Dendritic cell treated with granulocyte-macrophage colony-stimulating factor and Interleukin-4, amounts not matched to agents 40 ng/mL and 50 ng/mL, for 4 days (primary cell): ENCODE data around the gene CHN1.
A peak's percentile ranks its signal among the peaks of the same experiment; 100 is the strongest.

Experiments
- H3K27ac Mint-ChIP-seq: one replicate; pipeline ENCODE4 v1.8.0; 2022; ENCODE audit warnings: mild to moderate bottlenecking, mixed read lengths
- H3K27me3 Mint-ChIP-seq: one replicate; pipeline ENCODE4 v1.8.0; 2022; ENCODE audit warnings: mild to moderate bottlenecking, mixed read lengths
- H3K36me3 Mint-ChIP-seq: one replicate; pipeline ENCODE4 v1.8.0; 2022; ENCODE audit warnings: low read depth, mixed read lengths
- H3K4me1 Mint-ChIP-seq: one replicate; pipeline ENCODE4 v1.8.0; 2022; ENCODE audit warnings: low read depth, mixed read lengths
- H3K4me3 Mint-ChIP-seq: one replicate; pipeline ENCODE4 v1.8.0; 2022; ENCODE audit warnings: mild to moderate bottlenecking, moderate library complexity, mixed read lengths
- H3K9me3 Mint-ChIP-seq: one replicate; pipeline ENCODE4 v1.8.0; 2022; ENCODE audit warnings: mixed read lengths
- intact Hi-C: fragments of 100-400 bp; cut with micrococcal nuclease; formaldehyde crosslinking; loops from one replicate; pipeline ENCODE4 v1.15.0; 2022

CHN1 gene

DNA sequence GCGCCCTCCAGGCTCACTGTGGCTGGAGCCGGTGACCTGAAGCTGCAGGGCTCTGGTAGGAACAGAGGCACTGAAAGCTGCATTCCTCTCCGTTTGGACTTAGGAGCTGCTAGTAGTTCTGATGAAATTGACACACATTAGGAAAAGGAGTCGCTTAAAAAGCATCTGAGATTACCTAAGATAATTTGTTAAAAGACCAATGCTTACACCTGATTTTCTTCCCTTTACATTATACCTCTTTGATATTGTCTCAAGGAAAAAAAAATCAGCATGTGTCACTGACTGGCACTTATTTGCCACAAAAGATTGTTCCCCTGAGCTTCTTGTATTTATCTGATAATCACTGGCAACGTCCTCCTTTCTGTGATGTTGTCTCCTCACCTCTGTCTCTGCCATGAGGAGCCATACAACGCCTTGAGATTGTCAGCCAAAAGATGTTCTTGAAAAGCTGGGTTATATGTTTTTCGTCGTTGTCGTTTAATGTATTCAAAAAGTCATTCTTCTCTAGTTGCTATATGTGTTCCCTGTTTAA lies 618 bp upstream of the CHN1 start:
- peak overlapping the region; percentile 60 for H3K4me3 Mint-ChIP-seq
- intact Hi-C loops, result no loop called here
- no peaks in the 10 kb centered on the region for H3K4me1 Mint-ChIP-seq
- no peaks in the 10 kb centered on the region for H3K36me3 Mint-ChIP-seq
- peaks cover 69% of the 10 kb centered on the region for H3K27me3 Mint-ChIP-seq
- H3K9me3 Mint-ChIP-seq, result no peaks in the 10 kb centered on the region
- no peak overlapping the region for H3K27ac Mint-ChIP-seq

DNA sequence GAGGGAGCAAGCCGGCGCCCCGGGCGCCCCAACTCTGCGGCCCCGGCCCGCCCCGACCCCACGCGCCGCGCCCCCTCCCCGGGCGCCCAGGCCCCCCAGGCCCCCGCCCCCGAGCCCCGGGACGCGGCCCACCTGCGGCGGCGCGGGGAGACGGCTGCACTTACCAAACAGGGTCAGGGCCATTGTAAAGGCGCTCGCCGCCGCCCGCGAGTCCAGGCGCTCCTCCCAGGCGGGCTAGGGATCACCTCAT lies 526 bp downstream of the CHN1 start:
- no peaks in the 10 kb centered on the region for H3K4me1 Mint-ChIP-seq
- no peak overlapping the region for H3K27ac Mint-ChIP-seq
- H3K4me3 Mint-ChIP-seq, result peak overlapping the region; percentile 60
- no peaks in the 10 kb centered on the region for H3K9me3 Mint-ChIP-seq
- H3K27me3 Mint-ChIP-seq, result peaks cover 69% of the 10 kb centered on the region
- H3K36me3 Mint-ChIP-seq, result no peaks in the 10 kb centered on the region
- intact Hi-C loops, result no loop called here

DNA sequence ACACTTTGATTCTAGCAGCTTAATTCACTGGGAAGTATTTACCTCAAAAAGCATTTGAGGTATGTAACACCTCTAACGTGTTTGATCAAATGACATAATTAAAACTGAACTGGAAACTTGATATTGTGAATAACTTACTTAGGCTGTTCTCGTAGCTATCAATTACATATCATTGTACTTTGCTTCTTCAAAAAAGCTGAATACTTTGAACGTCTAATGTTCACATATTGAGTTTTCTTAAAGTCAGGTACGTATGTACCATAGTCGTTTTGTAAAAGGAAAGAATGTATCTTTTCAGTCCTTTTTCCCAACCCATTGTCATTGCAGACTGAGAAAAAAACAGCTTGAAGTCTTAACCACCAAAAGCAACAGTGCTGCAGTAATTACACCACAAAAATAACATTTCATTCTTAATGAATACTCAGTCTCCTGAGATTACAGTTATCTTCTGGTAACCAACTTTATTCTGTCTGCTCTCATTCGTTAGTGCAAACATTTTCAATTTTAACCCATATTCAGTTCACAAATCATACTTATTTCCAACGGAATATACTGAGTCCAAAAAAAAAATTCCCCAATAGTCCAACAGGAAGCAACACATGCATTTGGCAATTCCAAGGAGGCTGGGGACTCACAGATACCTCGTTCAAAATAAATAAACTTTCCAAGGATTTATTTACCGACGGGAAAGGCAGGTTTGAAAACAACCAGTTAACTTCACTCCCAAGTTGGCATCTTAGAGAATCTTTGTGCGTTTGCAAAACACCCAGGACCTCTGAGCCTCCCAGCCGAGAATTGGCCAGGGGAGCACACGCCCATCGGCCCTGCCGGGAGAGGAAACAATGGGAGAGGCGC lies 1.1 kb downstream of the CHN1 start:
- peak overlapping the region; percentile 30 for H3K4me3 Mint-ChIP-seq
- H3K36me3 Mint-ChIP-seq, result no peaks in the 10 kb centered on the region
- H3K9me3 Mint-ChIP-seq, result no peaks in the 10 kb centered on the region
- no peak overlapping the region for H3K27ac Mint-ChIP-seq
- intact Hi-C loops, result no loop called here
- H3K4me1 Mint-ChIP-seq, result no peaks in the 10 kb centered on the region
- H3K27me3 Mint-ChIP-seq, result peaks cover 65% of the 10 kb centered on the region

GRCh38 chr2:175002547-175003274 lies 2.5 kb downstream of the CHN1 start:
- Mint-ChIP-seq H3K9me3 (no peaks in the 10 kb centered on the region), H3K27ac (no peak overlapping the region), H3K4me3 (no peak overlapping the region), H3K4me1 (peaks cover 5% of the 10 kb centered on the region), H3K36me3 (no peaks in the 10 kb centered on the region), H3K27me3 (peaks cover 59% of the 10 kb centered on the region)
- intact Hi-C loops, result no loop called here

- H3K4me1 Mint-ChIP-seq, result peaks cover 13% of the 10 kb centered on the region
- H3K9me3 Mint-ChIP-seq, result no peaks in the 10 kb centered on the region
- no peaks in the 10 kb centered on the region for H3K36me3 Mint-ChIP-seq
- H3K27me3 Mint-ChIP-seq, result peaks cover 51% of the 10 kb centered on the region
- no peak overlapping the region for H3K4me3 Mint-ChIP-seq
- intact Hi-C loops, result no loop called here
- H3K27ac Mint-ChIP-seq, result no peak overlapping the region
Measured at GRCh38 chr2:175001566-175001965, 3.6 kb downstream of the CHN1 start.

GRCh38 chr2:174997110-174997509 lies 8.1 kb downstream of the CHN1 start:
- intact Hi-C loops, result no loop called here
- H3K4me1 Mint-ChIP-seq, result peaks cover 16% of the 10 kb centered on the region
- H3K36me3 Mint-ChIP-seq, result no peaks in the 10 kb centered on the region
- no peaks in the 10 kb centered on the region for H3K9me3 Mint-ChIP-seq
- H3K27me3 Mint-ChIP-seq, result peaks cover 25% of the 10 kb centered on the region
- H3K4me3 Mint-ChIP-seq, result no peak overlapping the region
- no peak overlapping the region for H3K27ac Mint-ChIP-seq

DNA sequence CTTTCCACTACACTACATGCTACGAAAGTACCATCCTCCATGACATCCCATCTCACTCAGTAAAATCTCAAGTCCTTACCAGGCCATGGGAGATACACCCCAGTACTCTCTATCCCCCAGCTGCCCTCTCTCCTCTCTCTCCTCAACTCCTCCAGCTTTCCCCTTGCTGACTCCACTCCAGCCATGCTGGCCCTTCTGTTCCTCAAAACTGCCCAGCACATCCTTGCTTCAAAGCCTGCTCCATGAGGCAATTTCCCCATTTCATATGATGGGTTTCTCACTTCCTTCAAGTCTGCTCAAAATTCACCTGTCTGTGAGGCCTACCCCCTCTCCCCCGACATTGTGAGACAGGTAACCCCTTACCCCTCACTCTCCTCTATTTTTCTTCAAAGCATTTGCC lies 8.6 kb downstream of the CHN1 start:
- intact Hi-C loops, result no loop called here
- no peak overlapping the region for H3K27ac Mint-ChIP-seq
- H3K36me3 Mint-ChIP-seq, result no peaks in the 10 kb centered on the region
- H3K9me3 Mint-ChIP-seq, result no peaks in the 10 kb centered on the region
- H3K27me3 Mint-ChIP-seq, result peaks cover 24% of the 10 kb centered on the region
- no peak overlapping the region for H3K4me3 Mint-ChIP-seq
- H3K4me1 Mint-ChIP-seq, result peaks cover 16% of the 10 kb centered on the region

DNA sequence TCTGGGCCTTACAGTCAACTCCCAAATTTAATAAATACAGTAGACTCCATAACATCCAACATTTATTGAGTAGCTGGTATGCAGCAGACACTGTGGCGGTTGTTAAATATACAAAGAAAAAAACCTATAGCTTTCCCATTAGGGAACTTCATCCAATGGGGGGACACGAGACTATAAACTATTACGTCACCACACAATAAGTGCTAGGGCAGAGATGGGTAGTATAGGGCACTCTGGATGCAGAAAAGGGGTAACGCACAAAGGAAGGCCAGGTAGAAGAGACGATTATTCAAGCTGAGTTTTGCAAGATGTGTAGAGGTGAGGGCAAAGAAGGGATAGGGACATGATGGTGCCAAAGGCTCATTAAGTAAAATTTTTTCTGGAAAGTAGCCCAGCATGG lies 10.8 kb downstream of the CHN1 start:
- Mint-ChIP-seq H3K4me3 (no peak overlapping the region), H3K27ac (no peak overlapping the region), H3K27me3 (peaks cover 17% of the 10 kb centered on the region), H3K4me1 (peaks cover 16% of the 10 kb centered on the region), H3K36me3 (no peaks in the 10 kb centered on the region), H3K9me3 (no peaks in the 10 kb centered on the region)
- intact Hi-C loops, result no loop called here

DNA sequence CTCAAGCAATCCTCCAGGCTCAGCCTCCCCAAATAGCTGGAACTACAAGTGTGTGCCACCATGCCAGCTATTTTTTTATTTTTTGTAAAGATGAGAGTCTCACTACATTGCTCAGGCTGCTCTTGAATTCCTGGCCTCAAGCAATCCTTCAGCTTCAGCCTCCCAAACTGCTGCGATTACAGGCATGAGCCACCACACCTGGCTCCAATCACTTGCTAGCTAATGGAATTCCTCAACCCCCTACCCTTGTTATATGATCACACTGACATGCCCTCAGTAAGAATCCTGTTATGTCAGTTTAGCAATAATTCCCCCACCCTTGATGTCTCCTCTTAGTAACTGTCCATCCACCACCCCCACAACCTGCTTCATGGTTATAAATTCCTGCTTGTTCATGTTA lies 12.3 kb downstream of the CHN1 start:
- Mint-ChIP-seq H3K27me3 (peaks cover 19% of the 10 kb centered on the region), H3K4me3 (no peak overlapping the region), H3K4me1 (peaks cover 11% of the 10 kb centered on the region), H3K36me3 (no peaks in the 10 kb centered on the region), H3K9me3 (no peaks in the 10 kb centered on the region), H3K27ac (no peak overlapping the region)
- intact Hi-C loops, result no loop called here

- peaks cover 18% of the 10 kb centered on the region for H3K27me3 Mint-ChIP-seq
- intact Hi-C loops, result loop anchor here (2.0 kb wide), 2 partner anchors 215 to 285 kb away; no protein-coding TSS in a partner anchor
Measured at GRCh38 chr2:174985614-174986013, 19.6 kb downstream of the CHN1 start.

DNA sequence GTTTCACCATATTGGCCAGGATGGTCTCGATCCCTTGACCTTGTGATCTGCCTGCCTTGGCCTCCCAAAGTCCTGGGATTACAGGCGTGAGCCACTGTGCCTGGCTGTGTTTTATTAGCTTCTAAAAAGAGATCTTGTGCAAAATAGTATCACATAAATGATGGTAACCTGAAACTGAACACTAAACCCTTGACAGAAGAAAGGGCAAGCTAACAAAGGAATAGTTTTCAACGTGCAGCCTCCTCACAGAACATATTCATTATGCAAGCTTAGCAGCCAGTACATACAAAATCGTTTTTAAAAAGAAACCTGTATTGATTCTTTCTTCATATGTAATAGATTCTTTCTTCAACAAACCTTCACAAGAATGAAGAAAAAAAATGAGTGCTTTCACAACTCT lies 20.6 kb downstream of the CHN1 start:
- no peaks in the 10 kb centered on the region for H3K36me3 Mint-ChIP-seq
- no peaks in the 10 kb centered on the region for H3K4me1 Mint-ChIP-seq
- no peaks in the 10 kb centered on the region for H3K9me3 Mint-ChIP-seq
- H3K27me3 Mint-ChIP-seq, result peaks cover 14% of the 10 kb centered on the region
- H3K4me3 Mint-ChIP-seq, result no peak overlapping the region
- H3K27ac Mint-ChIP-seq, result no peak overlapping the region
- intact Hi-C loops, result loop anchor here (2.0 kb wide), 2 partner anchors 214 to 284 kb away; no protein-coding TSS in a partner anchor

More at GRCh38 chr2:174985614-174986013, 19.6 kb downstream of the CHN1 start:
- no peak overlapping the region for H3K27ac Mint-ChIP-seq
- H3K9me3 Mint-ChIP-seq, result no peaks in the 10 kb centered on the region
- no peaks in the 10 kb centered on the region for H3K36me3 Mint-ChIP-seq
- no peaks in the 10 kb centered on the region for H3K4me1 Mint-ChIP-seq
- no peak overlapping the region for H3K4me3 Mint-ChIP-seq

DNA sequence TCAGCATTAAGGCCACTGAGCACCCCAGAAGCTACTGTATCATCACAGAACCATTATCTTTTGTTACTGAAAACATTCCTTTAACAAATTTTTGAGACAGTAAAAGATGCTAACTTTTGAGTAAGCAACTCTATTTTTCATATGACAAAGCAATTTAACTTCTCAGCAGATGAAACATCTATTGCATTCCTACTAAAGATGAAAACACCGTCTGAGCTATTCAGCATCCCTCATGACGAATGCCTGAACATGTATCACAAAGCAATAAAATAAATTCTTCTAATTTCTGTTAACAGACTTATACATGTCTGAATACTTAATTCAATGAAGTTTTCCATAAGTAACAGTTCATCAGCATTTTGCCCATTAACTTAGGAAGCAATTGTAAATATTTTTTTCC lies 23.9 kb downstream of the CHN1 start:
- intact Hi-C loops, result no loop called here
- Mint-ChIP-seq H3K36me3 (no peaks in the 10 kb centered on the region), H3K27me3 (peaks cover 13% of the 10 kb centered on the region), H3K4me1 (no peaks in the 10 kb centered on the region), H3K27ac (no peak overlapping the region), H3K4me3 (no peak overlapping the region), H3K9me3 (no peaks in the 10 kb centered on the region)

DNA sequence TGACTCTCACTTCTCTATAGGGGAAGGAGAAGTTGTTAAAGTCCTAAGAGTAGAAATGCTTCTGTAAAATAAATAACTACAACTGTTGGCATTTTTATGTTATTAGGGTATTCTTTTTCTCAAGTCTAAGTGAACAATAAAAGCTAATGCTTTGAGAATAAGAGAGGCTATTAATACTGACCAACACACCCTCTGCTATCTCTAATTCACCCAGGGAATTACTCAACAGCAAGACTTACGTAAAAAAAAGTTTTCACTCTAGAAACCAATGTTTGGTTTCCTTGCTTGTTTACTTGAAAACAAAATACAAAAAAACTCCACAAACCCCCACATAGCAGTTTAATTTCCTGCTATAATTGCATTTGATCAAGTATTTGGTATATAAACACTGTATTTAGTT lies 25.2 kb downstream of the CHN1 start:
- H3K9me3 Mint-ChIP-seq, result no peaks in the 10 kb centered on the region
- no peak overlapping the region for H3K4me3 Mint-ChIP-seq
- no peak overlapping the region for H3K27ac Mint-ChIP-seq
- no peaks in the 10 kb centered on the region for H3K36me3 Mint-ChIP-seq
- no peaks in the 10 kb centered on the region for H3K4me1 Mint-ChIP-seq
- intact Hi-C loops, result no loop called here
- peaks cover 16% of the 10 kb centered on the region for H3K27me3 Mint-ChIP-seq

DNA sequence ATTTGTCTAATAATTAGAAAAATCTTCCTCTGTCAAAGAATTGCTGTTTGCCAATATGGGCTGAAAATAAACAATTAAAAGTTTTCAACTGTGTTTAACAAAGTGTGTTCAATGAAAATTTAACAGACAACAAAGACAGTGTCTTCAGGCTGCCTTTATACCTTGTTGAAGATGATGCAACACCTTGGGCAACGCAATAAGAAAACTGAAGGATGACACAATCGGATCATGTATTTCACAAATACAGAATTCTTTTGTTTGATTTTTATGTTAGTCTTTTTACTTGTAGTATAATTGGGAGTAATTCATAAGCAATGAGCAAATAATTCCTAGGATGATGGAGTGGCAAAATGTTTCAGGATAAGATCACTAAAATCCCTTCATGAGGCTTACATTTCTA lies 27.8 kb downstream of the CHN1 start:
- Mint-ChIP-seq H3K4me1 (no peaks in the 10 kb centered on the region), H3K27me3 (peaks cover 17% of the 10 kb centered on the region), H3K36me3 (no peaks in the 10 kb centered on the region), H3K27ac (no peak overlapping the region), H3K4me3 (no peak overlapping the region), H3K9me3 (no peaks in the 10 kb centered on the region)
- intact Hi-C loops, result no loop called here
